Ramos (cell line): ENCODE results near the gene PNMA8C.
"Not testable (repeated sequence)": the region's sequence is repeated elsewhere in the genome, so short reads cannot be mapped to it uniquely, and the experiment has no call there.

Experiments
- in situ Hi-C: fragments of 300-500 bp; cut with MboI; formaldehyde crosslinking; loops from one replicate; pipeline ENCODE4 v1.14.3; 2022; ENCODE audit warnings: low sequenced_read_pairs; ENCODE audit not compliant: unreplicated experiment

Gene PNMA8C

GRCh38 chr19:46412650-46413261, 16.0 kb downstream of the PNMA8C start:
- in situ Hi-C loops = no loop called here

- in situ Hi-C loops = no loop called here
Observed at GRCh38 chr19:46411925-46412649, 16.6 kb downstream of the PNMA8C start.

- in situ Hi-C loops = no loop called here
Observed at GRCh38 chr19:46411088-46411924, 17.4 kb downstream of the PNMA8C start.

GRCh38 chr19:46410205-46411087, 18.3 kb downstream of the PNMA8C start:
- in situ Hi-C loops = no loop called here

- in situ Hi-C loops = no loop called here
Observed at GRCh38 chr19:46409191-46409590, 19.5 kb downstream of the PNMA8C start.

GRCh38 chr19:46408664-46409039, 20.1 kb downstream of the PNMA8C start:
- in situ Hi-C loops = no loop called here

GRCh38 chr19:46407856-46408663, 20.7 kb downstream of the PNMA8C start:
- in situ Hi-C loops = no loop called here

- in situ Hi-C loops = no loop called here
Observed at GRCh38 chr19:46406976-46407375, 21.8 kb downstream of the PNMA8C start.

GRCh38 chr19:46404753-46405468, 23.8 kb downstream of the PNMA8C start:
- in situ Hi-C loops = loop anchor here (5.0 kb wide), 1 partner anchor 82 kb away; no protein-coding TSS in a partner anchor

GRCh38 chr19:46404055-46404752, 24.5 kb downstream of the PNMA8C start:
- in situ Hi-C loops = loop anchor here (5.0 kb wide), 1 partner anchor 83 kb away; no protein-coding TSS in a partner anchor

GRCh38 chr19:46402725-46403124, 26.0 kb downstream of the PNMA8C start:
- in situ Hi-C loops = loop anchor here (5.0 kb wide), 1 partner anchor 85 kb away; no protein-coding TSS in a partner anchor

GRCh38 chr19:46397801-46398479, 30.8 kb downstream of the PNMA8C start:
- in situ Hi-C loops = not testable (repeated sequence)

GRCh38 chr19:46394402-46394797, 34.3 kb downstream of the PNMA8C start:
- in situ Hi-C loops = no loop called here

- in situ Hi-C loops = no loop called here
Observed at GRCh38 chr19:46393456-46394401, 35.0 kb downstream of the PNMA8C start.

- in situ Hi-C loops = no loop called here
Observed at GRCh38 chr19:46392837-46393236, 35.9 kb downstream of the PNMA8C start.

- in situ Hi-C loops = no loop called here
Observed at GRCh38 chr19:46392252-46392801, 36.4 kb downstream of the PNMA8C start.
